GM12878 (cell line): ENCODE results near the gene FRMPD2. TPM values are rescaled to one million over a fixed set of nuclear protein-coding genes. Genes with fewer than 3 reads are reported as not detected.

ENCODE experiments used
- ATAC-seq: fragments of 200-7000 bp; cut with Tn5 transposase; 3 replicates; pipeline ENCODE4 v1.9.1; 2020; ENCODE audit warnings: mild to moderate bottlenecking, moderate library complexity
- BruUV-seq: library from RNA; stranded (reverse); fragments of 400-500 nt; replicated peaks from 2 replicates; lab custom pipeline; 2021; lab: Mats Ljungman, UMichigan
- CTCF ChIA-PET: fragments of 300-600 bp; sonication (Branson Sonifier 250); formaldehyde crosslinking; extraction: SDS; loops from one replicate; lab custom pipeline; 2021; ENCODE audit warnings: inconsistent platforms; lab: Yijun Ruan, JAX
- POLR2A ChIA-PET: fragments of 350-600 bp; formaldehyde crosslinking; extraction: SDS; loops from one replicate; lab custom pipeline; 2021; ENCODE audit warnings: inconsistent platforms; lab: Charles Lee
- RAD21 ChIA-PET: fragments of 300-600 bp; sonication (Branson Sonifier 250); formaldehyde crosslinking; loops from one replicate; lab custom pipeline; 2023; ENCODE audit warnings: antibody characterized with exemption; ENCODE audit not compliant: unreplicated experiment; lab: Charles Lee
- SMC1A ChIA-PET: fragments of 300-600 bp; sonication (Branson Sonifier 250); formaldehyde crosslinking; loops from one replicate; lab custom pipeline; 2023; ENCODE audit not compliant: unreplicated experiment, uncharacterized antibody; lab: Charles Lee
- DNase-seq: peaks from one replicate; pipeline ENCODE4 v3.0.0-alpha.2; 2011; ENCODE audit warnings: low read depth, low spot score
- FAIRE-seq: peaks from 3 replicates; lab custom pipeline; 2011; peaks lifted over from hg19 to GRCh38; lab: Jason Lieb, UNC
- H2AFZ ChIP-seq: 2 replicates; pipeline ENCODE4 v1.6.0; 2011; ENCODE audit warnings: low read depth, low read length, control low read depth; ENCODE audit not compliant: control insufficient read depth
- H3K27ac ChIP-seq: 2 replicates; pipeline ENCODE4 v1.5.1; 2011; ENCODE audit warnings: control low read depth; ENCODE audit not compliant: control insufficient read depth, insufficient read depth
- H3K27me3 ChIP-seq, 2 experiments: replicated peaks in 1 of 2; 2 replicates each; pipeline versions ENCODE4 v1.6.0 to v1.6.1; 2011; ENCODE audit warnings: low read length in 1 of 2; ENCODE audit not compliant: control insufficient read depth in 2 of 2, insufficient read depth in 2 of 2
- H3K36me3 ChIP-seq, 2 experiments: 2 replicates each; pipeline ENCODE4 v1.5.1; 2011; ENCODE audit warnings: low read length in 1 of 2; ENCODE audit not compliant: control insufficient read depth in 2 of 2, insufficient read depth in 2 of 2
- H3K4me1 ChIP-seq: 2 replicates; pipeline ENCODE4 v1.6.1; 2011; ENCODE audit warnings: mild to moderate bottlenecking, low read length, moderate library complexity, mixed read lengths; ENCODE audit not compliant: control insufficient read depth, insufficient read depth
- H3K4me2 ChIP-seq: 2 replicates; pipeline ENCODE4 v1.6.0; 2011; ENCODE audit warnings: control low read depth; ENCODE audit not compliant: control insufficient read depth, insufficient read depth
- H3K4me3 ChIP-seq: fragments of 200-600 bp; sonication (generic); 2 replicates; pipeline ENCODE4 v1.5.1; 2016
- H3K79me2 ChIP-seq: 2 replicates; pipeline ENCODE4 v1.6.0; 2011; ENCODE audit warnings: low read length; ENCODE audit not compliant: control insufficient read depth, insufficient read depth
- H3K9ac ChIP-seq: 2 replicates; pipeline ENCODE4 v1.8.0; 2011; ENCODE audit warnings: low read length, control low read depth, mixed read lengths; ENCODE audit not compliant: control insufficient read depth, insufficient read depth
- H3K9me3 ChIP-seq: replicated peaks from 3 replicates; pipeline ENCODE4 v1.5.1; 2011; ENCODE audit warnings: mild to moderate bottlenecking, low read length; ENCODE audit not compliant: control insufficient read depth, insufficient read depth
- H4K20me1 ChIP-seq: 2 replicates; pipeline ENCODE4 v1.6.0; 2011; ENCODE audit not compliant: control insufficient read depth, insufficient read depth
- CEBPB ChIP-seq, 2 experiments: fragments of 150-350 bp in 1 of 2; IDR thresholded peaks; 2 replicates each; pipeline ENCODE4 v1.6.1; 2012 to 2014; ENCODE audit warnings: low read depth in 2 of 2, low read length in 2 of 2, borderline replicate concordance in 1 of 2, inconsistent platforms in 1 of 2
- E2F4 ChIP-seq: IDR thresholded peaks from 2 replicates; pipeline ENCODE4 v1.6.1; 2012; ENCODE audit warnings: low read depth, low read length, improper control_type of control experiment
- FOXM1 ChIP-seq: IDR thresholded peaks from 2 replicates; pipeline ENCODE4 v1.6.1; 2012; ENCODE audit warnings: low read depth, mild to moderate bottlenecking, inconsistent platforms, low read length, moderate library complexity
- IKZF1 ChIP-seq: fragments of 450-650 bp; conservative IDR thresholded peaks from 2 replicates; pipeline ENCODE4 v1.6.1; 2017; ENCODE audit warnings: antibody characterized with exemption, mild to moderate bottlenecking
- IKZF2 ChIP-seq, 2 experiments: fragments of 450-650 bp; IDR thresholded peaks; 2 replicates each; pipeline ENCODE4 v1.6.1; 2017; ENCODE audit warnings: mild to moderate bottlenecking in 2 of 2, moderate library complexity in 2 of 2
- IRF3 ChIP-seq: fragments of 450-650 bp; IDR thresholded peaks from 2 replicates; pipeline ENCODE4 v1.6.1; 2014; ENCODE audit warnings: mild to moderate bottlenecking
- JUNB ChIP-seq: IDR thresholded peaks from 2 replicates; pipeline ENCODE4 v1.6.1; 2016; ENCODE audit warnings: antibody characterized with exemption, mild to moderate bottlenecking
- JUND ChIP-seq: IDR thresholded peaks from 2 replicates; pipeline ENCODE4 v1.6.1; 2012; ENCODE audit warnings: low read depth, mild to moderate bottlenecking, low read length, improper control_type of control experiment, moderate library complexity
- MAX ChIP-seq: IDR thresholded peaks from 2 replicates; pipeline ENCODE4 v1.6.1; 2012; ENCODE audit warnings: low read depth, low read length, improper control_type of control experiment
- MEF2A ChIP-seq: IDR thresholded peaks from 2 replicates; pipeline ENCODE4 v1.6.1; 2011; ENCODE audit warnings: low read depth, mild to moderate bottlenecking, low read length, moderate library complexity; ENCODE audit not compliant: insufficient read depth
- NBN ChIP-seq: fragments of 450-650 bp; IDR thresholded peaks from 2 replicates; pipeline ENCODE4 v1.6.1; 2016
- PML ChIP-seq: IDR thresholded peaks from 2 replicates; pipeline ENCODE4 v1.6.1; 2012; ENCODE audit warnings: low read length, inconsistent platforms
- POU2F2 ChIP-seq: IDR thresholded peaks from 3 replicates; pipeline ENCODE4 v1.6.1; 2011; ENCODE audit warnings: low read depth, mild to moderate bottlenecking, low read length, borderline replicate concordance
- TCF3 ChIP-seq: IDR thresholded peaks from 2 replicates; pipeline ENCODE4 v1.6.1; 2012; ENCODE audit warnings: low read depth, mild to moderate bottlenecking, low read length, borderline replicate concordance; ENCODE audit not compliant: insufficient read depth
- ZNF217 ChIP-seq: fragments of 450-650 bp; IDR thresholded peaks from 2 replicates; pipeline ENCODE4 v1.6.1; 2017; ENCODE audit warnings: antibody characterized with exemption, mild to moderate bottlenecking
- WGBS: methylation state at CpG from one replicate; pipeline ENCODE4 v1.1.6; 2016; ENCODE audit warnings: low lambda C conversion rate; ENCODE audit not compliant: insufficient replicate concordance, insufficient coverage; ENCODE audit errors: missing lambda C conversion rate; 5-methylcytosine and 5-hydroxymethylcytosine counted together
- in situ Hi-C: fragments of 300-500 bp; cut with MboI; formaldehyde crosslinking; loops from 9 replicates; pipeline ENCODE4 v1.14.3; 2018; ENCODE audit warnings: mixed read lengths
- intact Hi-C: fragments of 100-400 bp; cut with micrococcal nuclease; formaldehyde crosslinking; loops from one replicate; pipeline ENCODE4 v1.14.2; 2022; ENCODE audit not compliant: unreplicated experiment
- polyA plus RNA-seq, 11 experiments: library from polyadenylated mRNA; depleted of rRNA in 4 of 11; unstranded in 6 of 11; stranded (reverse) in 5 of 11; fragments of >200 nt; fragmentation: Nextera tagmentation in 4 of 11; fragmentation: Illumina TruSeq in 1 of 11; extraction: Ambion mirVana in 4 of 11; extraction: Trizol in 1 of 11; gene quantifications; 1 replicate in 1 of 11; 2 replicates in 10 of 11; pipeline versions ENCODE4 v1.2.1 to v1.2.3, GENCODE V29; 2011 to 2016; ENCODE audit warnings: inconsistent platforms in 2 of 11, missing spikeins in 2 of 11, low read depth in 1 of 11
- total RNA-seq, 4 experiments: library from RNA; depleted of rRNA in 3 of 4; stranded (reverse); fragments of >200 nt in 3 of 4; fragmentation: Illumina TruSeq in 1 of 4; extraction: Trizol in 1 of 4; gene quantifications; 2 replicates each; pipeline versions ENCODE4 v1.2.1 to v1.2.3, GENCODE V29; 2013 to 2021
- TF ChIP-seq, protein P1 (sequence below): IDR thresholded peaks from 2 replicates; pipeline ENCODE4 v1.6.1; 2012; ENCODE audit warnings: low read depth, low read length, improper control_type of control experiment

The FRMPD2 gene
- total and polyA plus RNA-seq, 10 of the 15 experiments (the other 5 are each of a cell fraction or from before 2014, with no cell fraction given) = 0.38 to 5.7 (median 1.4) TPM

DNA sequence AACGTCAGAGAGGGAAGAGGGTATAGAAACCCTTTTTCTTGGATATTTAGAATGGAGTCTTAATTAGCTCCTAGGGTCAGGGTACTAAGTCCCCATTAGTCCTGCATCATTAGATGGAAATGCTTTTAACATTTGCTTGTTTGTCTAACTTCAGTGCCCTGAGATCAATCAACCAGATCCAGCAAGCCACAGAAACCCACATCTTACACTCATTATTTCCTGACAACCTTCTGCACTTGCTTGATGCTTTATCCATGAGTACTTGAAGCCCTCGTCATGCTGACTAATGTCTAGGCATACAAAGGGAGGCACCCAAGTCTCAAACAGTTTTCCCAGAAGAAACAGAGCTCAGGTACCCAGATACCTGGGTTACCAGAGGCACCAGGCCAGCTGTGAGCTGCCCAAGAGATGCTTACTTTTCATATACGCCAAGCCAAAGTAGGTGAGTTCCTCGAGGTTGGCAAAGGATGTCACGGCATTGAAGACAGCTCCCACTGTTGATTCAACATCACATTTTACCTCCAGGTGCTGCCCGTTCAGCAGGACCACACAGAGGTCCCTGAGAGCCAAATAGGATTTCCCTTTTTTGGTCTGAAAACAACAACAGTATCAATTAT is 42.7 kb downstream of the FRMPD2 start:
- intact Hi-C loops (loop anchor here (2.0 kb wide), 1 partner anchor 47 kb away; no protein-coding TSS in a partner anchor), in situ Hi-C loops (no loop called here)
- no peaks in the 10 kb centered on the region for H3K36me3 ChIP-seq
- no peak overlapping the region for H3K9ac ChIP-seq
- POLR2A ChIA-PET = interaction anchor here (0.9 to 2.0 kb wide), 3 partner anchors 22 to 89 kb away, joined by 3 to 9 read pairs (median 3); no protein-coding TSS in a partner anchor
- DNase-seq (peak; percentile 64), ATAC-seq (peak; percentile 89), FAIRE-seq (peak; percentile 81)
- RAD21 ChIA-PET = interaction anchor here (1.0 to 2.1 kb wide), 7 partner anchors 15 to 158 kb away, joined by 3 to 13 read pairs (median 4); no protein-coding TSS in a partner anchor
- no TSS peak for BruUV-seq
- no peaks in the 10 kb centered on the region for H3K9me3 ChIP-seq
- H3K4me3 ChIP-seq = 0 out of 2 replicates have a peak overlapping the region, but pooled peaks have one; percentile 25
- no peak overlapping the region for H2AFZ ChIP-seq
- 9% methylated on average over 6 of the region's 6 CpGs for WGBS
- SMC1A ChIA-PET = interaction anchor here (1.1 to 2.4 kb wide), 9 partner anchors 16 to 59 kb away, joined by 3 to 9 read pairs (median 5); no protein-coding TSS in a partner anchor
- H3K4me2 ChIP-seq = peak overlapping the region; percentile 30; the same call in 1 of the 2 replicates
- H3K4me1 ChIP-seq = peaks cover 16% of the 10 kb centered on the region
- H3K79me2 ChIP-seq = no peaks in the 10 kb centered on the region
- H3K27me3 ChIP-seq = no peaks in the 10 kb centered on the region
- H3K27ac ChIP-seq = no peak overlapping the region
- H4K20me1 ChIP-seq = no peaks in the 10 kb centered on the region
- CTCF ChIA-PET = interaction anchor here (1.0 to 2.3 kb wide), 4 partner anchors 17 to 60 kb away, joined by 3 to 9 read pairs (median 6); no protein-coding TSS in a partner anchor
- TF ChIP-seq, protein P1, sequence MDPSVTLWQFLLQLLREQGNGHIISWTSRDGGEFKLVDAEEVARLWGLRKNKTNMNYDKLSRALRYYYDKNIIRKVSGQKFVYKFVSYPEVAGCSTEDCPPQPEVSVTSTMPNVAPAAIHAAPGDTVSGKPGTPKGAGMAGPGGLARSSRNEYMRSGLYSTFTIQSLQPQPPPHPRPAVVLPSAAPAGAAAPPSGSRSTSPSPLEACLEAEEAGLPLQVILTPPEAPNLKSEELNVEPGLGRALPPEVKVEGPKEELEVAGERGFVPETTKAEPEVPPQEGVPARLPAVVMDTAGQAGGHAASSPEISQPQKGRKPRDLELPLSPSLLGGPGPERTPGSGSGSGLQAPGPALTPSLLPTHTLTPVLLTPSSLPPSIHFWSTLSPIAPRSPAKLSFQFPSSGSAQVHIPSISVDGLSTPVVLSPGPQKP = no peak
- TF ChIP-seq MEF2A (no peak), JUNB (no peak), E2F4 (no peak), IKZF1 (peak; percentile 34; the same call in 1 of the 2 replicates), MAX (0 out of 2 replicates have a peak, but pooled peaks have one; percentile 22), TCF3 (no peak), CEBPB (IDR thresholded peaks at IDR 0.05; ENCODE audit: borderline replicate concordance in 1 of 2, low read depth in 2 of 2, low read length in 2 of 2) (no peak), ZNF217 (no peak), FOXM1 (0 out of 2 replicates have a peak, but pooled peaks have one; percentile 24), PML (no peak), JUND (no peak), IKZF2 (IDR thresholded peaks at IDR 0.05) (peak; percentile 25 to 56; a peak in 3 of 4 replicates), IRF3 (no peak), NBN (0 out of 2 replicates have a peak, but pooled peaks have one; percentile 16), POU2F2 (no peak)
